ENCODE measurements around the gene SMIM11. TPM values are rescaled to one million over a fixed set of nuclear protein-coding genes. Genes with fewer than 3 reads are reported as not detected.
A peak's percentile ranks its signal among the peaks of the same experiment; 100 is the strongest.

The SMIM11 gene
- total and polyA plus RNA-seq, 10 of the 15 experiments (the other 5 are each of a cell fraction or from before 2014, with no cell fraction given) = 4.8 to 43.1 (median 16.0) TPM

DNA sequence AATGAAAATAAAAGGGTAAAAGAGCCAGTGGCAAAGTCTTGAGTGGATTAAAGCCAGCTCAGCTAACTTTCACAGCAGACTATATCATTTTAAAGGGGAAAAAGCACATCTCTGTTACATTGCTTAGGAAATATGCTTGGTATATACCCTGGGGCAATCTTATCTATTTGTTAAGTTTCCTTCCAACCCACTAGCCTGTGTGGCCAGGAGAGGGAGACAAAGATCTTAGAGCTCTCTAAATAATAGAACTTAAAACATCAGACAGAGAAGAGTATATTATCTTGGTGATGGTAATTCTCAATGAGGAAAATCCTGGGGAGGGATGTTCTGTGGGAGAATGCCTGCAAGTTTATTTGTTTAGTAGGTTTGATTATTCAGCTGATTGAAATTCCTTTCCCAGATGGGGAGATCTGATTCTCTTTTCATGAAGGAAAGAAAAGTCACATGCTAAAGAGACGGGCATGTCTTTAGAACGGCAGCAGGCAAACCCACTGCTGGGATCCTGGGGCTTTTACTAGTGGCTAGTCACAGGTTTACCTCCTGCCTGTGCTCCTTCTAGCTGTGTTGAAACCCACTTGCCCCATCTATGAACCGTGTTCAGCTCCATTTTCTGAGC is 7.9 kb upstream of the SMIM11 start:
- H3K4me1 ChIP-seq (ENCODE audit: control insufficient read depth, insufficient read depth, low read length) = no peaks in the 10 kb centered on the region
- DNase-seq (ENCODE audit: low read depth, low spot score) = no peak
- FAIRE-seq = peak; percentile 13
- 73% methylated on average over 3 of the region's 3 CpGs for WGBS (ENCODE audit: insufficient coverage, insufficient replicate concordance, low lambda C conversion rate, missing lambda C conversion rate)
- H3K27ac ChIP-seq (ENCODE audit: control insufficient read depth, insufficient read depth) = no peak overlapping the region
- H3K4me3 ChIP-seq = no peak overlapping the region
- SMC1A ChIA-PET (ENCODE audit: uncharacterized antibody, unreplicated experiment) = interaction anchor here (0.6 to 1.2 kb wide), 7 partner anchors 13 to 887 kb away, joined by 3 to 4 read pairs (median 4); no protein-coding TSS in a partner anchor
- POLR2A ChIA-PET = no interaction called here
- no peaks in the 10 kb centered on the region for H4K20me1 ChIP-seq (ENCODE audit: control insufficient read depth, insufficient read depth)
- ATAC-seq = peak; percentile 91
- intact Hi-C loops (cut with micrococcal nuclease; ENCODE audit: unreplicated experiment) (no loop called here), in situ Hi-C loops (cut with MboI) (no loop called here)
- H3K9me3 ChIP-seq (replicated peaks; ENCODE audit: control insufficient read depth, insufficient read depth, low read length) = no peaks in the 10 kb centered on the region
- RAD21 ChIA-PET (ENCODE audit: unreplicated experiment) = no interaction called here
- no peaks in the 10 kb centered on the region for H3K27me3 ChIP-seq (replicated peaks in 1 of 2; ENCODE audit: control insufficient read depth in 2 of 2, insufficient read depth in 2 of 2, low read length in 1 of 2)
- TF ChIP-seq CTCF (IDR thresholded peaks at IDR 0.05 in 2 of 3, conservative IDR thresholded peaks at IDR 0.05 in 1 of 3; ENCODE audit: control insufficient read depth in 2 of 3, extremely low read depth in 1 of 3, insufficient read depth in 1 of 3, low read depth in 3 of 3, low read length in 3 of 3) = peak; percentile 69 to 73 (median 72)
- peak; percentile 70 for TF ChIP-seq RAD21 (IDR thresholded peaks at IDR 0.05; ENCODE audit: insufficient read depth, low read depth, low read length)
- peak; percentile 41; the same call in 1 of the 2 replicates for TF ChIP-seq SMC3 (IDR thresholded peaks at IDR 0.05; ENCODE audit: borderline replicate concordance, low read length)
- TF ChIP-seq HDAC6 (IDR thresholded peaks at IDR 0.05; ENCODE audit: unreplicated experiment) = no peak
- H3K9ac ChIP-seq (ENCODE audit: control insufficient read depth, insufficient read depth, low read length) = no peak overlapping the region
- BruUV-seq (replicated peaks) = no TSS peak
- H3K36me3 ChIP-seq (ENCODE audit: control insufficient read depth in 2 of 2, insufficient read depth in 2 of 2, low read length in 1 of 2) = no peaks in the 10 kb centered on the region
- no peaks in the 10 kb centered on the region for H3K79me2 ChIP-seq (ENCODE audit: control insufficient read depth, insufficient read depth, low read length)
- H3K4me2 ChIP-seq (ENCODE audit: control insufficient read depth, insufficient read depth) = no peak overlapping the region
- H2AFZ ChIP-seq (ENCODE audit: control insufficient read depth, low read depth, low read length) = no peak overlapping the region
- CTCF ChIA-PET = interaction anchor here (0.8 to 2.9 kb wide), 11 partner anchors 9 to 452 kb away, joined by 3 to 16 read pairs (median 4); partner anchors contain the start of gene ATP5PO

GRCh38 chr21:34369741-34370140 is 5.6 kb upstream of the SMIM11 start:
- H2AFZ ChIP-seq (ENCODE audit: control insufficient read depth, low read depth, low read length) = no peak overlapping the region
- no peaks in the 10 kb centered on the region for H4K20me1 ChIP-seq (ENCODE audit: control insufficient read depth, insufficient read depth)
- RAD21 ChIA-PET (ENCODE audit: unreplicated experiment) = interaction anchor here (1.9 kb wide), 1 partner anchor 447 kb away, joined by 4 read pairs; no protein-coding TSS in a partner anchor
- no peak for TF ChIP-seq CREM (IDR thresholded peaks at IDR 0.05; ENCODE audit: low read depth)
- no TSS peak for BruUV-seq (replicated peaks)
- WGBS (ENCODE audit: insufficient coverage, insufficient replicate concordance, low lambda C conversion rate, missing lambda C conversion rate) = 5% methylated on average over 1 of the region's 1 CpG
- POLR2A ChIA-PET = no interaction called here
- no peaks in the 10 kb centered on the region for H3K79me2 ChIP-seq (ENCODE audit: control insufficient read depth, insufficient read depth, low read length)
- no peak overlapping the region for H3K9ac ChIP-seq (ENCODE audit: control insufficient read depth, insufficient read depth, low read length)
- H3K4me2 ChIP-seq (ENCODE audit: control insufficient read depth, insufficient read depth) = no peak overlapping the region
- no peak overlapping the region for H3K4me3 ChIP-seq
- no peaks in the 10 kb centered on the region for H3K4me1 ChIP-seq (ENCODE audit: control insufficient read depth, insufficient read depth, low read length)
- intact Hi-C loops (cut with micrococcal nuclease; ENCODE audit: unreplicated experiment) = no loop called here
- in situ Hi-C loops (cut with MboI) = no loop called here
- H3K36me3 ChIP-seq (ENCODE audit: control insufficient read depth in 2 of 2, insufficient read depth in 2 of 2, low read length in 1 of 2) = no peaks in the 10 kb centered on the region
- H3K27ac ChIP-seq (ENCODE audit: control insufficient read depth, insufficient read depth) = no peak overlapping the region
- ATAC-seq (no peak), DNase-seq (ENCODE audit: low read depth, low spot score) (no peak), FAIRE-seq (no peak)
- CTCF ChIA-PET = no interaction called here
- SMC1A ChIA-PET (ENCODE audit: uncharacterized antibody, unreplicated experiment) = no interaction called here
- H3K9me3 ChIP-seq (replicated peaks; ENCODE audit: control insufficient read depth, insufficient read depth, low read length) = no peaks in the 10 kb centered on the region
- H3K27me3 ChIP-seq (replicated peaks in 1 of 2; ENCODE audit: control insufficient read depth in 2 of 2, insufficient read depth in 2 of 2, low read length in 1 of 2) = no peaks in the 10 kb centered on the region
